Measurements from ENCODE around the gene NUP210L. TPM values are rescaled to one million over a fixed set of nuclear protein-coding genes. Genes with fewer than 3 reads are reported as not detected.
A peak's percentile ranks its signal among the peaks of the same experiment; 100 is the strongest.

Gene NUP210L
- total and polyA plus RNA-seq, 2 of the 13 experiments (the other 11 are each of a cell fraction or from before 2014, with no cell fraction given) = not detected

DNA sequence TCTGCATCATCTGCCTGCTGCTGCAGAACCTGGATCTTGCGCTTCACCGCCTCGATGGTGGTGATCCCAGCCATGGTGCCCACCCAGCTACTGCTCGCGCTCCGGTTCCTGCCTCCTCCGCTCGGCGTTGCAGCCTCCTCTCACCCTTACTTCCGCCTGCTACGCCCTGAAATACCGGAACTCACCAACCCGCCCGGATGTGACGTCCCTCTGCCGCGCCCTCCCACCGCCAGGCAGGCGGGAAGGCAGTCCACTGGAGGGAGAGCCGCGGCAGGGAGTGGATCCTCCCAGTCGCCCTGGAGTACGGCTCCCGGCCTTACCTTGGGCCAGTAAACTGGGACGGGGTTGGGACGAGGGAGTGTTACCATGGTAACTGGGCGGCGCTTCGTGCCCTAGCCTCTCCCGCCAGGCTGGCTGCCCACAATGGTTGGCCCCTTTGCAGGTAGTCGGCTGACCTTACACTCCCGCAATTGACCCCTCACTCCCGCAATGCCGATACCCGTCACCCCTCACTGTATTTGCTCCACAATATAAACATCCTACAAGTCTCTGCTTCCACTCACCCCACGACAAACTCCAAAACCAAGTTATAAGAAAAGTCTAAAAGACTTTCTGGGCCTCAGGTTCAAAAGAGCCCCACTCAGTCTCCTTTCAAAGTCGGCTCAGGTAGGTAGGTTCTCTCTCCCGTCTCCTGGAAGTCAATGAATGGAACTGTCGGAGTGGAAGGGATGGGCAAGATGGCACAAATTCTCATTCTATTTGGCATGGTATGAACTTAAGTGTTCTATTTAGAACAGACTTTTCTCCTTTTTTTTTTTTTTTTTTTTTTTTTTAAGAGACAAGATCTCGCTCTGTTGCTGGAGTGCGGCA is 28.4 kb upstream of the NUP210L start (continued):
- TF ChIP-seq, protein P1, sequence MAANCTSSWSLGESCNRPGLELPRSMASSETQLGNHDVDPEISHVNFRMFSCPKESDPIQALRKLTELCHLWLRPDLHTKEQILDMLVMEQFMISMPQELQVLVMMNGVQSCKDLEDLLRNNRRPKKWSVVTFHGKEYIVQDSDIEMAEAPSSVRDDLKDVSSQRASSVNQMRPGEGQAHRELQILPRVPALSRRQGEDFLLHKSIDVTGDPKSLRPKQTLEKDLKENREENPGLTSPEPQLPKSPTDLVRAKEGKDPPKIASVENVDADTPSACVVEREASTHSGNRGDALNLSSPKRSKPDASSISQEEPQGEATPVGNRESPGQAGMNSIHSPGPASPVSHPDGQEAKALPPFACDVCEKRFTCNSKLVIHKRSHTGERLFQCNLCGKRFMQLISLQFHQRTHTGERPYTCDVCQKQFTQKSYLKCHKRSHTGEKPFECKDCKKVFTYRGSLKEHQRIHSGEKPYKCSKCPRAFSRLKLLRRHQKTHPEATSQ (CRISPR knock-in tag; IDR thresholded peaks at IDR 0.05; ENCODE audit: borderline replicate concordance) = 0 out of 2 replicates have a peak, but pooled peaks have one; percentile 12
- peak; percentile 82; the same call in 1 of the 2 replicates for TF ChIP-seq REL (CRISPR knock-in tag; conservative IDR thresholded peaks at IDR 0.05)
- TF ChIP-seq, protein P2, sequence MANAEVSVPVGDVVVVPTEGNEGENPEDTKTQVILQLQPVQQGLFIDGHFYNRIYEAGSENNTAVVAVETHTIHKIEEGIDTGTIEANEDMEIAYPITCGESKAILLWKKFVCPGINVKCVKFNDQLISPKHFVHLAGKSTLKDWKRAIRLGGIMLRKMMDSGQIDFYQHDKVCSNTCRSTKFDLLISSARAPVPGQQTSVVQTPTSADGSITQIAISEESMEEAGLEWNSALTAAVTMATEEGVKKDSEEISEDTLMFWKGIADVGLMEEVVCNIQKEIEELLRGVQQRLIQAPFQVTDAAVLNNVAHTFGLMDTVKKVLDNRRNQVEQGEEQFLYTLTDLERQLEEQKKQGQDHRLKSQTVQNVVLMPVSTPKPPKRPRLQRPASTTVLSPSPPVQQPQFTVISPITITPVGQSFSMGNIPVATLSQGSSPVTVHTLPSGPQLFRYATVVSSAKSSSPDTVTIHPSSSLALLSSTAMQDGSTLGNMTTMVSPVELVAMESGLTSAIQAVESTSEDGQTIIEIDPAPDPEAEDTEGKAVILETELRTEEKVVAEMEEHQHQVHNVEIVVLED (CRISPR knock-in tag; IDR thresholded peaks at IDR 0.05; ENCODE audit: borderline replicate concordance) = peak; percentile 86
- TF ChIP-seq ZNF383 (CRISPR knock-in tag; IDR thresholded peaks at IDR 0.05; ENCODE audit: borderline replicate concordance) = no peak
- TF ChIP-seq, protein P3, sequence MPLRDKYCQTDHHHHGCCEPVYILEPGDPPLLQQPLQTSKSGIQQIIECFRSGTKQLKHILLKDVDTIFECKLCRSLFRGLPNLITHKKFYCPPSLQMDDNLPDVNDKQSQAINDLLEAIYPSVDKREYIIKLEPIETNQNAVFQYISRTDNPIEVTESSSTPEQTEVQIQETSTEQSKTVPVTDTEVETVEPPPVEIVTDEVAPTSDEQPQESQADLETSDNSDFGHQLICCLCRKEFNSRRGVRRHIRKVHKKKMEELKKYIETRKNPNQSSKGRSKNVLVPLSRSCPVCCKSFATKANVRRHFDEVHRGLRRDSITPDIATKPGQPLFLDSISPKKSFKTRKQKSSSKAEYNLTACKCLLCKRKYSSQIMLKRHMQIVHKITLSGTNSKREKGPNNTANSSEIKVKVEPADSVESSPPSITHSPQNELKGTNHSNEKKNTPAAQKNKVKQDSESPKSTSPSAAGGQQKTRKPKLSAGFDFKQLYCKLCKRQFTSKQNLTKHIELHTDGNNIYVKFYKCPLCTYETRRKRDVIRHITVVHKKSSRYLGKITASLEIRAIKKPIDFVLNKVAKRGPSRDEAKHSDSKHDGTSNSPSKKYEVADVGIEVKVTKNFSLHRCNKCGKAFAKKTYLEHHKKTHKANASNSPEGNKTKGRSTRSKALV (CRISPR knock-in tag; IDR thresholded peaks at IDR 0.05) = no peak
- peak; percentile 43; the same call in 1 of the 2 replicates for TF ChIP-seq SRF (IDR thresholded peaks at IDR 0.05; ENCODE audit: low read depth, low read length)
- peak; percentile 69; the same call in 1 of the 2 replicates for TF ChIP-seq HNRNPL (IDR thresholded peaks at IDR 0.05; ENCODE audit: low read depth, low read length)
- TF ChIP-seq, protein P4, sequence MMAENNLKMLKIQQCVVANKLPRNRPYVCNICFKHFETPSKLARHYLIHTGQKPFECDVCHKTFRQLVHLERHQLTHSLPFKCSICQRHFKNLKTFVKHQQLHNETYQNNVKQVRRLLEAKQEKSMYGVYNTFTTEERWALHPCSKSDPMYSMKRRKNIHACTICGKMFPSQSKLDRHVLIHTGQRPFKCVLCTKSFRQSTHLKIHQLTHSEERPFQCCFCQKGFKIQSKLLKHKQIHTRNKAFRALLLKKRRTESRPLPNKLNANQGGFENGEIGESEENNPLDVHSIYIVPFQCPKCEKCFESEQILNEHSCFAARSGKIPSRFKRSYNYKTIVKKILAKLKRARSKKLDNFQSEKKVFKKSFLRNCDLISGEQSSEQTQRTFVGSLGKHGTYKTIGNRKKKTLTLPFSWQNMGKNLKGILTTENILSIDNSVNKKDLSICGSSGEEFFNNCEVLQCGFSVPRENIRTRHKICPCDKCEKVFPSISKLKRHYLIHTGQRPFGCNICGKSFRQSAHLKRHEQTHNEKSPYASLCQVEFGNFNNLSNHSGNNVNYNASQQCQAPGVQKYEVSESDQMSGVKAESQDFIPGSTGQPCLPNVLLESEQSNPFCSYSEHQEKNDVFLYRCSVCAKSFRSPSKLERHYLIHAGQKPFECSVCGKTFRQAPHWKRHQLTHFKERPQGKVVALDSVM (CRISPR knock-in tag; IDR thresholded peaks at IDR 0.05) = peak; percentile 55; the same call in 1 of the 2 replicates
- no peak for TF ChIP-seq GTF3A (CRISPR knock-in tag; conservative IDR thresholded peaks at IDR 0.05)
- no peak; the same call in 1 of the 2 replicates for TF ChIP-seq TSC22D2 (CRISPR knock-in tag; IDR thresholded peaks at IDR 0.05; ENCODE audit: borderline replicate concordance)
- TF ChIP-seq ZNF326 (CRISPR knock-in tag; IDR thresholded peaks at IDR 0.05; ENCODE audit: borderline replicate concordance) = no peak
- no peak; the same call in none of the 2 replicates for TF ChIP-seq ZNF552 (CRISPR knock-in tag; IDR thresholded peaks at IDR 0.05; ENCODE audit: borderline replicate concordance)
- TF ChIP-seq XBP1 (CRISPR knock-in tag; IDR thresholded peaks at IDR 0.05) = no peak
- no peak for TF ChIP-seq CC2D1A (CRISPR knock-in tag; IDR thresholded peaks at IDR 0.05)
- TF ChIP-seq POLR2AphosphoS2 (IDR thresholded peaks at IDR 0.05; ENCODE audit: low read depth, low read length) = no peak
- peak; percentile 32; the same call in 1 of the 2 replicates for TF ChIP-seq FOSL2 (CRISPR knock-in tag; IDR thresholded peaks at IDR 0.05)
- peak; percentile 75; the same call in 1 of the 2 replicates for TF ChIP-seq ZNF605 (CRISPR knock-in tag; IDR thresholded peaks at IDR 0.05)
- peak; percentile 24; the same call in 1 of the 2 replicates for TF ChIP-seq JUNB (CRISPR knock-in tag; IDR thresholded peaks at IDR 0.05; ENCODE audit: borderline replicate concordance)
- TF ChIP-seq MED1 (CRISPR knock-in tag; IDR thresholded peaks at IDR 0.05) = peak; percentile 80
- TF ChIP-seq THYN1 (CRISPR knock-in tag; IDR thresholded peaks at IDR 0.05; ENCODE audit: borderline replicate concordance, low read depth) = no peak
- TF ChIP-seq TMF1 (CRISPR knock-in tag; IDR thresholded peaks at IDR 0.05; ENCODE audit: low read depth) = peak; percentile 83; the same call in 1 of the 2 replicates

All from HepG2 (cell line).